Activated T-cell treated with anti-CD3 and anti-CD28 coated beads for 1 hour (primary cell): ENCODE measurements around the gene COTL1.
"Not testable (repeated sequence)": the region's sequence is repeated elsewhere in the genome, so short reads cannot be mapped to it uniquely, and the experiment has no call there.

Source experiments
- DNase-seq: peaks from one replicate; pipeline ENCODE4 v3.0.0-alpha.2; 2020; ENCODE audit warnings: low read depth

The COTL1 gene

DNA sequence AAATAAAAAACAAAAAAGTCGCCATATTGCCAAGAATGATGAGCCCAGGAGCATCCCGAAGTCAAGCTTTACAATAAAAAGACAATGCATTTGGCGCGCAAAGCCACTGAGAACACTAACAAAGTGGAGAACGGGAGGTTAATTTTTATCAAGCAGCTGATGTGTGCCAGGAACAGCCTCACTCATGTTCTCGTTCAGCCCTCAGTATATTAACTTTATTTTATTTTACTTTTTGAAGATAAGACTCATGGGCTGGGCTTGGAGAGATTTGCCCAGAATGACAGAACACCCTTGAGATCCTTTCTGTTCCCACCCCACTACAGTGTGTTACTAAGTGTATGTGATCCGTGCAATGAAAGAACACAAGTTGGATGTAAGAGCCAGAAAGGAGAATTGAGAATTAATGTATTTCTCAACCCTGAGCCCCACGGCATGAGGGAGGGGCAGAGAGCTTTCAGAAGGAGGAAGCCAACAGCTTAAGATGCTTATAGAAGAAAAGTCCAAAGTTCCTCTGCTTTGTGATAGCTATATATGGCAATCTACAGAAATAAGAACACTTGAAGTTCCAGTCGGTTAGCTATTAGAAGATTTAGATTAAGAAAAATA lies 48.4 kb downstream of the COTL1 start:
- no peak for DNase-seq

DNA sequence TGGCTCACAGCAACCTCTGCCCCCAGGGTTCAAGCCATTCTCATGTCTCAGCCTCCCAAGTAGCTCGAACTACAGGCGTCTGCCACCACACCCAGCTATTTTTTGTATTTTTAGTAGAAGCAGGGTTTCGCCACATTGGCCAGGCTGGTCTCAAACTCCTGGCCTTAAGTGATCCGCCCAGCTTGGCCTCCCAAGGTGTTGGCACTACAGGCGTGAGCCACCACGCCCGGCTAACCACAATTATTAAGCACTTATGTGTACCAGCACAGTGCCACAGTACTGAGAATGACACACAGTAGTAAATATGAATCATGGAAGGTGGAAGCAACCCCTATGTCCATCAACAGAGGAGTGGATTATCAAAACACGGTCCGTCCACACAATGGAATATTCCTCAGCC lies 49.8 kb downstream of the COTL1 start:
- DNase-seq = no peak

DNA sequence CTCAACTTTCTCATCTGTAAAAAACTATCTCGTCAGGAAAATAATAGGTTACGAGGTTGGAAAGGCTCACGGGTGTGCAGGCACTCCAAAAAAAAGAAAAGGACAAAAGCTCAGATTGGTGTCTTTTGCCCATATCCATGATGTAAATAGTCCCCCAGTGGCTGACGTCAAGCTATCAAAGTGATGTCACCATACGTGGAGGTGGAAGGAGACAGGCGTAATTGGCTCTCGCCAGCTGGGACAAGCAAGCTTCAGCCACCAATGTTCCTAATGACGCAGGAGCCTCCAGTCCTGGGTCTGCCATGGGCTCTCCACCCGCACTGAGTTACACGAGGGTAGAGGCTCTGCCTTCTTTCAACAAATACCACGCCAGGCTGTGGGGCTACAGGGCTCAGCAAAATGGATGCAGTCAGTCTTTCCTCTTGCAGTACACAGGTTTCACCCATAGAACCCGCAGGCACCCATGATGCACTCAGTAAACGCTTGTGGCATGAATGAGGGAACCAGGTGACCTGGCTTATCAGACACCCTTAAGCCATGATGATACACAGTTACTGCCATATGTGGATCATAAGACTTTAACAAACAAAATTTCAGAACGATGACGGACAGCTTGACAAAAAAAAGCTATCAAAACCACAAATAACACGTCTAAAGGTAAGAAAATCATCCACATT lies 50.5 kb downstream of the COTL1 start:
- no peak for DNase-seq

DNA sequence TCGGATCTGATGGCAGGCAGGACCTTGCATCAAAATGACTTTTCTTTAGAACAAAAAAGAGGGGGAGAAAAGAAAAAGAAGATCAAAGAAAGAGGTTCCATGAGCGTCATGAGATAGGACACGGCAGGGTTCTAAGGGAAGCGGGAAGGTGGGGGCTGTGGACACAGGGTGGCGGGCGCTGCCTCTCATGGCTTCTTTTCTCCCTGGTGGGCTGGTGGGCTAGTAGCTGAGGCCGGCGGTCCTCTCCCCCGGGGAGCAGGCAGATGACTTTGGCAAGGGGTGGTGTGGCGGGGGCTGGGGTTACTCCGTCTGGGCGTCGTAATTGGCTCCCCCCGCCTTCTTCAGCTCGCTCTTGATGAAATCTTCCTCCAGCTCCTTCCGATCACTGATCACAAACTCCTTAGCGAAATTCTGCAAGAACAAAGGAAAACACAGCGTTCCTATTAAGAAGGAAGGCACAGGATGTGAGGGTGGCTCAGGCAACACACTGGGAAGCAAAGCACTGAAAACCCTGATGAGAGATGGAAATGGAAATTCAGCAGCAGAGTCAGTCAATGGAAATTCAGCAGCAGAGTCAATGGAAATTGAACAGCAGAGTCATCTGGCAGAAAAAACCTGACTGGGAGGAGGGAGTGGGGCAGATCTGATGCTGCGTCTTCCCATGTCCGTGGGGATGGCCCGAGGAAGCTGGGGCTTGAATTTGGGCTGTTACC lies 51.2 kb downstream of the COTL1 start:
- no peak for DNase-seq

DNA sequence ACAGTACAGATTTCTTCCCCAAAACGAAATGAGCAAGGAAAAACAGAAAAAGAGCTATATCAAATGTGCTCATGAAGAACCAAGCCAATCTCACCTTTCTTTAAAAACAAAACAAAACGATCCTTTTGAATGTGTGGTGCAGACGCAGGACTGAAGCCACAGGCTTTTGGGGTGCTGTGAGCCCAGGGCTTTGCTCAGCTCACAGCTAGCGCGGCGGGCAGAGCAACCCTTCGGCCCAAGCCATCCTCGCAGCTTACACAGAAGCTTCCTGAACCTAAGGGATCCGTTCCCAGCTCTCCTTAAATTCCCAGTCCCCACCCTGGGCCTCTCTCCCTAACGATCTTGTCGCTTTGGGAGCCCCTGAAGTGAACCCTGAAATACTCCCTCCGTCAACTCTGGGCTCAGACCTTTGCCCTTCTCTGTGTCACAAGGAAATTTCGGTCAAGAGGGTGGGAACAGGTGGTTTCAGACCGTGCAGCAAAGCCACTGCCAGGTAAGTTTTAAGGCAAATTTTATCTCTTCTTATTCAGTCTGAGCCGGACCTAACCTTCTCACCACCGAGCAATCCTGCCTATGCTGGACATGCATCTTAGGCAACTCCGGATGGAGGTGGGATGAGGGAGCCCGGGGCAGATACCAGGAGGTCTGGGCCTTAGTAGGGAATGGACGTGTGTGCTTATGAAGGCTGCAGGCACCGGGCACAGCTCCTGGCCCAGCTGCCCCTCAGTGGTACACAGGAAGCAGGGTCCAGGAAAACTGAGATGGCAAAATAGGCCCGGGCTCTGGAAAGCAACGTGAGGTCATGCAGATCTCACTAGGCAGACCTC lies 52.0 kb downstream of the COTL1 start:
- DNase-seq = no peak

DNA sequence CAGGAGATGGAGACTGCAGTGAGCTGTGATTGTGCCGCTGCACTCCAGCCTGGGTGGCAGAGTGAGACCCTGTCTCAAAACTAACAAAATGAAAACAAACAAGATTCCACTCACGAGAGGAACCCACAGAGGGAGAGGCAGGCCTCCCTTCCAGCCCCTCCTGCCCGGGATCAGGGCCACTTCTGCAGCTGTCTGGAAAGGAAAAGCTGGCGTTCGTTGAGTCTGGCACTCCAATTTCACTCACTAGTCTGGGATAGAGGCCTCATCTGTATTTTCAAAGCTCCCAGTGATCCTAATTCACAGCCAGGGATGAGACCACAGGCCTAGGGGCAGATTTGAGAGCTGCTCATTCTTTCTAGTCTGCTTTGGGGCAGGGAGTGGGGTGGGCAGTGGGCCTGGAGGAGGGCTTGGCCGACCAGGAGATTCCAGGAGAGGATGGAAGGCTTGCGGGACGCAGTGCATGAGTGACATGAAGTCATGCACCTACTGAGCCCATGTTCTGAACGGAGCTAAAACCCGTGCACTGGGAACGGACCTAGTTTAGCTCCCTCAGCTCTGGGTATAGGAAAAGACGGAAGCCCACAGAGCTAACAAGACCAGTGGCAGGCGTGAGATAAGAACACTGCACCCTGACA lies 54.0 kb downstream of the COTL1 start:
- DNase-seq = no peak

DNA sequence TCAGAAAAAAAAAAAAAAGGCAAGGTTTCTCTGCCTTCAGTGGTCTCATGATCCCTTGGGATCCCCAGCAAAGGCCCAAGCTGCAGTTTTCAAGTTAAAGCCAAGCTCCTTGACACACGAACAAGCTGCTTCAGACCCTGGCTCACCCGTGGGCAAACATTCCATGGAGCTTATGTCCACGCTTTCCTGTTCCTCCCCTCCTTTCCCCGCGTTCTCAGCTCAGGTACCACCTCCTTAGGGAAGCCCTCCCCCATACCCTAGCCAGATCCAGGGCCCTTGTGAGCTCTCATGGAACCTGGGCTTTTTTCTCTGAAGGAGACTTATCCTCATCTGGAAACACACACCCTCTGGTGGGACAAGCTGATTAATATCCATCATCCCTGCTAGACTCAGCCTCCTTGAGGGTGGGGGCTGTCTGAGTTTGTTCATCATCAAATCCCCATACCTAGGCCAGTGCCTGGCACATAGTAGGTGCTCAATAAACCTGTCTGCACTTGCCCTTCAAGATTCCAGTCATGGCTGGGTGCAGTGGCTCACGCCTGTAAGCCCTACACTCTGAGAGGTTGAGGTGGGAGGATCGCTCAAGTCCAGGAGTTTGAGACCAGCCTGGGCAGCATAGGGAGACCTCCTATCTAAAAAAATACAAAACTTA lies 54.7 kb downstream of the COTL1 start:
- no peak for DNase-seq

DNA sequence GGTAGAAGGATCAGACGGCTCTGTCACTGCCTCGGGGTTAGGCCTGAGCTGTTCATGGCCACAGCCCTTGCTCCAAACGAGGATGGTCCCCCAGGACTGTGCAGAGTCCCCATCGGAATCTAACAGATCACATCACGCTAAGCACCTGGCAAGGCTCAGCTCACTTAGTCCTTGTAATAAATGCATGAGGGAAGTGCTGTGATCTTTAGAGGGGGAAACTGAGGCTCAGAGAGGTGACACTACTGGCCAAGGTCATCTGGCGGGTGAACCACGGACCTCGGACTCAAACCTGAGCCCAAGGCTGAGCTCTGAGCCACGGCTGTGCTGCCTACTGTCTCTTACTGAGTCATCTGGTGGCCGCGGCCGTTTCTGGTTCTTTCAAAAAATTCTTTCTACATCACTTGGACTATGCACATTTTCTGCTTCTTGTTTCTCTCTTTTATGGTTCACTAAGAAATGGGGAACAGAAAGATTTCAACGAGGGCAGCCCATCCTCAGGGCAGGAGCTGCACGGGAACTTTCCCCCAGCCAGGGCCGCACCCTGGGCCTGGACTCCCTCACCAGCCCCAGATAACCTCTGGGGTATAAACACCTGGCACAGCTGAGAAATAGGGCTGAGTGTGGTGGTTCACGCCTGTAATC lies 55.6 kb downstream of the COTL1 start:
- DNase-seq = no peak

DNA sequence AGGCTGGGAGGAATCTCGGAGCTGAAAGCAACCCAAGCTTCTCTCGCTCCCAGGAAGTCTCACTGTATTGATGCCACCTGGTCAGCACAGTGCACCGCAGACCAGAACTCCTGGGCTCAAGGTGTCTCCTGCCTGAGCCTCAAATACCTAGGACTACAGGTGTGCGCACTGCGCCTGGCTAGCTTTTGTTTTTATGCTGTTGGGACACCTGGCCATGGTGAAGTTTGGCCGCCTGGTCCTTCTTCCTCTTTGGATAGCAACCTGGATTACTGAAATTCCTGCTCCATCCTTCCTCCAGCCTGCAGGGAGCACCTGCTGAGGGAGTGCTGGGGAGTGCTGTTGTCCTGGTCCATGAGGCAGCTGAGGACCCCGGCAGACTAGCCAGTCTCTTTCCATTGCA lies 56.6 kb downstream of the COTL1 start:
- no peak for DNase-seq

DNA sequence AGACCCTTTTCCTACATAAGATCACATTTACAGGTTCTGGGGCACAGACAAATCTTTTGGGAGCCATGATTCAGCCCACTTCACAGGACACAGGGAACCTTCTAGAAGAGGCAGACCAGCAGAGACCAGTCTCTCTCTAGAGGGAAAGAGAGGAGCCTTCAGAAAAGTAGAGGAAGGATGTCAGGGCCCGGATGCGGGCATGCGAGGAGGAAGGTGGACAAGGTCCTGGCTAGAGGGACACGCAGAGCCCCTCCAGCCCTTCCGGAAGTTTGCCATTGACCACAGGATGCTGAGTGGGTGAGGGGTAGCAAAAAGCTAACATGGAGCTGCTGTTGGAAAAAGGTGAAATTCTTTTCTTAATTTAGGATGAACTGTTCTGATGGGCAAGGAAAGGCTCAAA lies 57.6 kb downstream of the COTL1 start:
- DNase-seq = no peak

DNA sequence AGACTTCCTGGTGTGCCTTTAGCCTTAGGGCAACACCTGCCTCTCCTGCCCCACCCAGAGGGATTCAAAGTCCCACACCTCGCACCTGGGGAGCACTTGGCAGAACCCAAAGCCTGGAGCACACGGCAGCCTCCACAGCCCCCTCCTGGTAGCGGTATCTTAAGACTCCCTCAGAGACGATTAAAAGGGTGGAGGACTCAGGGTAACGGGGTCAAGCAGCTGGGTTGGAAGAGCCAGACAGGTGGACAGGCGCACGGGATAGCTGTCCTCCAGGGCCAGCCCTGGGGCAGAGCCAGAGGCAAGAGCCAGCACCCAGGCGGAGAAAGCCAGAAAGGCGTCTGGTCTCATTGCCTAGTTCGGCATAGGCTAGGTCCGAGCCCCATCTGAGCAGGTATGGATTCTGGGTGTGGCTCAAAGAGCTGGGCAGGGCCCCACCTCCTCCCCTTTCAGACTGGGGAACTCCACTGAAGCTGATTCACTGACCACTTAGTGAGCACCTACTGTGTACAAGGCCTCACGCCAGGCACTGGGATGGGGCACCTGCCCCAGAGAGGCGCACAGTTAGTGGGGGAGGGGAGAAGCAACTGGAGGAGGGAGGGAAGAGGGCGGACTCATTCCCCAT lies 58.5 kb downstream of the COTL1 start:
- DNase-seq = no peak

DNA sequence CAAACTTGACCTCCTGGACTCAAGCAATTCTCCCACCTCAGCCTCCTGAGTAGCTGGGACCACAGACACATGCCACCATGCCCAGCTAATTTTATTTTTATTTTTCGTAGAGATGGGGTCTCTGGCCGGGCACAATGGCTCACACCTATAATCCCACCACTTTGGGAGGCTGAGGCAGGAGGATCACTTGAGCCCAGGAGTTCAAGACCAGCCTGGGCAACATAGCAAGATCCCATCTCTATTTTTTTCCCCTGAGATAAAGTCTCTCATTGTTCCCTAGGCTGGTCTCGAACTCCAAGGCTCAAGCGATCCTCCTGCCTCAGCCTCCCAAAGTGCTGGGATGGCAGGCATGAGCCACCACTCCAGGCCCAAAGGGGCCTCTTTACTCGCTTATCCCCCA lies 59.0 kb downstream of the COTL1 start:
- DNase-seq = not testable (repeated sequence)

DNA sequence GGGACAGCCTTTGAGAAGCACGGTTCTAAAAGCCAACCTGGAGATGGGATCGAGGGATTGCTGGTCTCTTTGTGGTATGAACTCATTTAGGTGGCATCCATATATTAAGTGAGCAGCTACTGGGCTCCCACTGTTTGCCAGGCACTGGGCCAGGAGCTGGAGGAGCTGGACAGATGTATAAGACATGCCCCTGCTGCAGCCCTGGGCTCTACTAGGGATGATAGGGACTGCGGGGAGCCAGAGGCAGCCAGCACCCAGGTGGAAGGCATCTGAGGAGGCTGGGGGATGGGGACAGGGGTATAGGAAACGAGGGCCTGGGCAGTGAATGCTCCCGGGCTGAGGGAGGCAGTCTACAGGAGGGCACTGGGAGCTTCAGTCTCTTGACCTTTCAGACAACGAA lies 60.4 kb downstream of the COTL1 start:
- DNase-seq = no peak

DNA sequence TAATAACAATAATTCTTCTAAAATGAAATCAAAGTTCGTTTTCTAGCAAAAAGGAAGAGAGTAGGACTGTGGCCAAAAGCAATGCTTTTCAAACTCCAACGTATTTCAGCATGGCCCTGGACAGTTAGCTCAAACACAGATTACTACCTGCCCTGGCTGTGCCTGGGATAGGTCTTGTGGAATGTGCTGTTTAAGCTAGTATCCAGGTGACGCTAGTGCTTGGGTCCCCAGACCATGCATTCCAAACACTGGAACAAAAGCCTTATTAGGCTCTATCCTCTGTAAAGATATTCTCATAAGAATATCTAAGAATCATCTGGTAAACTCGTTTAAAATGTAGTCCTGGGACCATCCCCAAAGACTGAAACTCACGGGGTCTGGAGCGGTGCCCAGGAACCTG lies 60.8 kb downstream of the COTL1 start:
- DNase-seq = no peak

DNA sequence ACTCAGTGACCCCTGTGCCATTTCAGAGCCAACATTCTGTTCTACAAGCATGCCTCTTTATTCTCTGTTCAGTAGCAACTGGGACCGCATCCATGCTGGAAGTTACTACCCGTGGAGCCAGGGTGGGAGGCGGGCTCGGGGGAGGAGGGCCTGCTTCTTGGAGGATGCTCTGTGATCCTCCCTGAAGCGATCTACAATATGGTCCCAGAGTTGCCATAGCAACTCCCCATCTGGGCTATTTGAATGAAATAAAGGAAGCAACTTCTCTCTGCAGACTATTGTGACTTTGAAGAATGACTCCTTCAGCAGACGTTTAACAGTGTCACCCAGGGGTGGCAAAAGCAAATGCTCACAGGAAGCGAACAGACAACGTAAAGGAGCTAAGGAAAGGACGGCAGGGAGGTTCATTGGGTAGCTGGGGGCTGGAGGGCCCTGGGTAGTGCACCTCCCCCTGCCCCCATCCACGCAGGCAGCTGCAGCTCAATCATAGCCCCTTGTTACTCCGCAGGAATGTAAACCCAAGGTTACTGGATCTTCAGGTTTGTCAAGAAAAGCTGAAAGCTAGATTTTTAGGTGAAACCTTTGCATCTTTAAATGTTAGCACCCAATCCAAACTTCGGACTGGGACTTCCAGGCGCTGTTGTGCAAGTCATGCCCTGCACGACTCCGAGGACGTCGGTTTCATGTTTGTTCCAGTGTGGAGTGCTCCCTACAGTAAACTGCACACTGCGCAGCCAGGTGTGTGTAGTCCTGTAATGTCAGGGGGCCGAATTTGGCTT lies 62.3 kb downstream of the COTL1 start:
- no peak for DNase-seq

DNA sequence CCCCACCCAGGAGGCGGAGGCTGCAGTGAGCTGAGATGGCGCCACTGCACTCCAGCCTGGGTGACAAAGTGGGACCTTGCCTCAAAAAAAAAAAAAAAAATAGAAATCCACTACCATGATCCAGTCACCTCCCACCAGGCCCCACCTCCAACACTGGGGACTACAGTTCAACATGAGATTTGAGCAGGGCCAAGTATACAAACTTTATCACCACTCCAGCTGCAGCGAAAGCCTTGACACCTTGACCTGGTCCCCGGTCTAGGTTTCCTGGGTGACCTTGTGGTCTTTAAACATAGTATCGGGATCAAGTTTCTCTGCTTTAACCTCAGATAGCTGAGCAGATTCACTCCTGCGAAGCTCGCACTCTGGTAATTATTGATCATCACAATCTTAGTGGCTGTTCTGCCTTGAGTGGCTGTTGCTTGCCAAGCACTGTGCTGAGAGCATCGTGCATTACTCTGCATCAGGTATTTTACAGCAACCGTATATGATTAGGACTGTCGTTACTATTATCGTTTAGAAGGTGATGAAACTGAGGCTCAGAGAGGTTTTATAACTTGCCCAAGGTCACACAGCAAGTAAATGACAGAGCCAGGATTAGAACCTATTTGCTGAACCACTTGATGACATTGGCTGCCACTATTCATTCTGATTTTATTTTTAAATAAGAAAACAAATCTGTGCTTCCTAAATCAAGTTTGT lies 63.1 kb downstream of the COTL1 start:
- DNase-seq = no peak

DNA sequence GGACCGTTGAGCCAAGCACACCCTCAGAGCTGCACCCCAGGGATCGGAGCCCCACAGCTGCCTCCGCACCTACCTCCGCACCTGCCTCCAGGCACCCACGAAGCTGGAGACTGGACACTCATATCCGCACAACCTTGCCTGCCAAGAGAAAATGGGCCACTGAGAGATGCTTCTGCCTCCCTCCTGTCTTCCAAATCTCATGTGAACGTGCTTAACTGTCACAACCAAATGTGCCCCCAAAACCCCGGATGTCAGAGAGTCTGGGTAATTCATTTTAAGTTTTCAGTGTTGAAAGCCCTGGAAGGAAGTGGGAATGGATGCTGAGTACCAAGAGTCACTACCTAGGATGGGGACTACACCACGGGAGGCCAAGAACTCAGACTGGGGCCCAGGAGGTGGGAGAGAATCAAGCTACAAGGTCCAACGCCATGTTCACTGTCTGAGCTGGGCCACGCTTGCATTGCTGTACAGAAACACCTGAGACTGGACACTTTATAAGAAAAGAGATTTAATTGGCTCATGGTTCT lies 63.9 kb downstream of the COTL1 start:
- DNase-seq = peak; percentile 31

DNA sequence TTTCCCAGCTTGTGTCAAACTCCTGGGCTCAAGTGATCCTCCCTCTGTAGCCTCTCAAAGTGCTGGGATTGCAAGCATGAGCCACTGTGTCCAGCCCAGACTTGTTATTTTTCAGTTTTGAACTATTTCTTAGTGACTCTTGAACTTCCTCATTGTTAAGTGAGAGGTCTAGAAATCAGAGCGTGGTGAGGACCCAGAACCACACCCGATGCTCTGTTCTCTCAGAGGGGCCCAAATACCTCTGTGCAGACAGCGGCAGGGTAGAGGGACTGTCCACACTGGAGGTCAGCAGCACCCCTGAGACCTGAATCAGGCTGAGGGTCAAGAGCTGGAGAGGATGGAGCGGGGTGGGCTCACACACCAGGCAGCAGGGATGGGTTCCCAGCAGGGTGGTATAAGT lies 65.7 kb downstream of the COTL1 start:
- no peak for DNase-seq

DNA sequence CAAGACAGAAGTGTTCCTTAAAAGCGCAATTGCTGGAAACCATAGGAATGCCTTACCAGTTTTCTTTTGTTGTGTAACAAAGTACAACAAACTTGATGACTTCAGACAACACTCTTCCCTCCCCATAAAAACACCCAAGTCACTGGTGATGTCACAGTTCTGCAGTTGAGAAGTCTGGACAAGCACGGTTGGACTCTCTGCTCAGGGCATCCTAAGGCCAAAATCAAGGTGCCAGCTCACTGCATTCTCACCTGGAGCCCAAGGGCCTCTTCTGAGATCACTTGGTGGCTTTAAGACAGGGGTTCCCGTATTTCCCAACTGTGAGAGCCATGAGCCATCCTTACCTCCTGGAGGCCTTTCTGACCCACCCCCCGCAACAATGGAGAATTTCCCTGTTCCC lies 67.8 kb downstream of the COTL1 start:
- DNase-seq = no peak
